Measurements from ENCODE around the gene ADAMTSL2.

Gene ADAMTSL2

DNA sequence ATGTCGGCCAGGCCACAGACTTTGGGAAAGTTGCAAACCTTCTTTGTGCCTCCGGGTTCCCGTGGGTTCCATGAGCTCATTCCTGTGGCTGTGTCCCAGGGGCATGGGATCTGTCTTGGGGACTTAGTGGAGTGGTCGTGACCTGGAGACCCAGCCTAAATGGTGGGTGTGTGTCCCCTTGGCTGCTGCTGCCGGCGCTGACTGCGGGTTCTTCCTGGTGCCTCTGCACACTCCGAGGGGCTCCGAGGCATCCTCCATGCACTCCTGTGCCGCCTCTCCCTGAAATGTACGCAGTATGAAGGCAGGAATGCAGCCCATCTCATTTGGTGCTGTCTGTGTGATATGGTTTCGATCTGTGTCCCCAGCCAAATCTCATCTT is 34.6 kb upstream of the ADAMTSL2 start:
- DNase-seq (ENCODE audit: low read depth): no peak

DNA sequence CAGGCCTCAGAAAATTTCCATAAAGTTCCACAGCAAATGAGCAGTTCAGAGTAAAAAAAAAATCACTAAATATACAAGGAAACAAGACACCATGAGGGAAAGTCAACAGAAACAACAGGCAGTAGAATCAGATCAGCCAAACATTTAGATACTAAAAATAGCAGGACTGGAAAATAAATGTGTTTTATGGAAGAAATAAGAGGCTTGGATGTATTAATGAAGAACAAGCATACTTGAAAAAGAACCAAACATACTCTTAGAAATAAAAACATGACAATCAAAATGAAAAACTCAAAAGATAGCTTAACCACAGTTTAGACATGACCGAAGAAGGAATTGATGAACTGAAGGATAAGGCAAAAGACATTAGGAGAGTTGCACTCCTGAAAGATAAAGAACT is 32.4 kb upstream of the ADAMTSL2 start:
- DNase-seq (ENCODE audit: low read depth): no peak

DNA sequence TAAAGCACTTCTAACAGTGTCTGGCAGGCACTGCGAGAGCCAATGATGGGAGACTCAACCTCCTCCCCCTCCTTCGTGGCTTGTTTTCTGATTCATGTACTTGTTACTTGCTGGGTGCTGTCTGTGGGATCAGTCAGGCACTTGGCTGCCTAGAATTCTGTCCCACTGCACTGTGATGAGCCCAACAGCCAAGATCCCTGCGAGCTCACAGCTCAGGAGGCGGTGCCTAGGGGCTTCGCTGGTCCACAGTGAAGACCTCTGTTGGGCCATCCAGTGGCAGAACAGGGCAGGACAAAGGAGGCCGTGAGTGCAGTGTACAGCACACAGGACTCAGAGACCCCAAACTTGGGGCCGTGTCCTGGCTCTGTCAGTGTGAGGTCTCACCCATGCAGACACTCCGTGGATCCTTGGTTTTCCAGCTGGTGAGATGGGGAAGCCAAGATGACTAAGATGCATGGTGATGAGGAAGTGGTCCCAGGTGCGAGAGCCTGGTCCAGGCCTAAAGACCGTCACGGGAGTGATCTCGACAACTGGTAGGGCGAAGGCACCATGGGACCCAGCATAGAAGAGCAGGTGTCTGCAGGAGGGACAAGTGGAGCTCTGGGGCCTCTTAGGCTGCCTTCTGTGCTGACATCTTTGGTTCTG is 29.2 kb upstream of the ADAMTSL2 start:
- no peak for DNase-seq (ENCODE audit: low read depth)

DNA sequence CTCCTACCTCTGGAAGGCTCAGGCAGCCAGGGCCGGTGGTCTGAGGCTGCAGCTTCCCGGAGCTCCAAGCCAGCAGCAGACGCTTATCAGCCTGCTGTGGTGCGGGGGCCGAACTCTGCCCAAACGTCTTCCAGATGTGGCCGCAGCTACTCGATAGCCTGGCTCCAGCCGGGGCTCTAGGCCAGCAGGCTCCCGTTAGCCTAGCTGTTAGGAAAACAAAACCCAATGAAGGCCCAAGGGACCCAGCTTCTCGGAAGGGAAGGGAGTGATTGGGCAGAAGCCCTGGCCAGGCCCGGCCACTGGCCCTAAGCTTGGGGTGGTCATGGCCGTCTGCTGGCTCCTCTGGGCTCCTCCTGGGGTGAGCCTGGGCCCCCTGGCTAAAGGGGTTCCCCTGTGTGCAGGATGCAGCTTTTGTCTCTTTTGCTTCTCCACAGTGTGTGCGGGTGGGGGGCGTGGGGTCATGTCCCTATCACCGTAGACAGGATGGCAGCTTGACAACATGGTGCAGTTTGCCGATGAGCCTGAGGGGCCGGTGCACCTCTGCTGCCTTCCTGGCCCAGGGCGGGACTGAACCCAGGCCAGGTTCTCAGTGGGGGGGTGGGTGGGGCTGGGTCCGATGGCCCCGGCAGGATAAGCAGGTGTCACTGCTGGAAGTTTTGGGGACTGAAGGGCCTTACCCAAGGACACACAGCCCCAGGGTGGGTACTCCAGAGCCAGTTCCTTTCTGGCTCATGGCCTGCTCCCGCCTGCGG is 28.4 kb upstream of the ADAMTSL2 start:
- DNase-seq (ENCODE audit: low read depth): no peak

GRCh38 chr9:133506653-133507038 is 27.9 kb upstream of the ADAMTSL2 start:
- DNase-seq (ENCODE audit: low read depth): no peak

- no peak for DNase-seq (ENCODE audit: low read depth)
These were observed 27.1 kb upstream of the ADAMTSL2 start for GRCh38 chr9:133507246-133507965.

DNA sequence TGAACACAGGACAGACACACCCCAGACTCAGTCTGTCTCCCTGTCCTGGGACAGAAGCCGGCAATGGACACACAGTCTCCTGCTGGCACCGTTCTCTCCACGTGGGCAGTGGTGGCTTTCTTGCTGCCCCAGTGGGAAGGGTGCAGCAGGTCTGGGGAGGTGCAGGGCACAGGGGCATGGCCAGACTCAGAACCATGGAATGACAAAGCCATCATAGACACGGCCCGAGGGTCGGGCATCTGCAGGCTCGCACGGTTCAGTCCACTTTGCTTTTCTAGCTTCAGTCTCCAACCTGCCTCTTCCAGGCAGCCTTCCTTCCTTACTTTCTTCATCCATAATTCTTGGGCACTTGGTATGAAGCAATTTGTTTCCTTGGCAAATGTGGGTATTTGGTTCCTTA is 26.5 kb upstream of the ADAMTSL2 start:
- DNase-seq (ENCODE audit: low read depth): no peak

DNA sequence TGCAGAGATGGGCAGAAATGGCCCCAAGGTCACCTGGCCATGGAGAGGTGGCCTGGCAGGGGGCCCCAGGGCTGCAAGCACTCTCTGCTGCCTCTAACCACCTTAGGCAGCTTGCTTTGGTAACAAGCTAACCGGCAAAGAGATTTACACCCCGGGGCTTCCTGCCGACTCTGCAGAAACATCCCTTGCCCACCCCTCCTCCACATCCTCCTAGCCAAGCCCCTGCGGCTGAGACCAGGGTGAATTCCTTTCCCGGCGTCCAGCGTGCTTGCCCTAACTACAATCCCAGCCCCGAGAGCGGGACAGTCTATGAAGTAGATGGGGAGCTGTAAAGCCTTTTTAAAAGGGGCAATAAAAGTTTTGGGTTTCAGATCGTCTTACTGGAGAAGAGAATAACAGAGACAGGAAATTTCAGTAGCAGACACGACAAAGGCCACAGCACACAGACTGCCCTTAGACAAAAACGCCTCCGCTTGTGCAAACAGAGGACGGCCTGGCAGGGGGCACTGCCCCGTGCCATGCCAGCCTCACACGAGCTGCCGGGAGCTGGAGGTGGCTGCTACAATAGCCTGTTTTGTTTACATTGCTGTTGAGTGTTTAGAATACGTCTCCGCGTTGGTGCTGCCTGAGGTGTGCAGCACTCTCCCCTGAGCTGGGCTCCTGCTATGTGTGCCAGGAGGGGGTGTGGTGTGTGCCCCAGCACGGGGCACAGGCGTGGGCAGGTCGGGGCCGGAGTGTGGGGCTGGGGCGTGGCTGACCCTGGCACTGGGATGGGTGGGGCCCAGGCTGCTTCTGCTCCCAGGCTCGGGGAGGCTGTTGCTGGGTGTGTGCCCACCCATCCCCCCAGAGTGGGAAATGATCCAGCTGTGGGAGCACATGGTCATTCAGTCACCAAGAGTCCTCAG is 25.1 kb upstream of the ADAMTSL2 start:
- no peak for DNase-seq (ENCODE audit: low read depth)

DNA sequence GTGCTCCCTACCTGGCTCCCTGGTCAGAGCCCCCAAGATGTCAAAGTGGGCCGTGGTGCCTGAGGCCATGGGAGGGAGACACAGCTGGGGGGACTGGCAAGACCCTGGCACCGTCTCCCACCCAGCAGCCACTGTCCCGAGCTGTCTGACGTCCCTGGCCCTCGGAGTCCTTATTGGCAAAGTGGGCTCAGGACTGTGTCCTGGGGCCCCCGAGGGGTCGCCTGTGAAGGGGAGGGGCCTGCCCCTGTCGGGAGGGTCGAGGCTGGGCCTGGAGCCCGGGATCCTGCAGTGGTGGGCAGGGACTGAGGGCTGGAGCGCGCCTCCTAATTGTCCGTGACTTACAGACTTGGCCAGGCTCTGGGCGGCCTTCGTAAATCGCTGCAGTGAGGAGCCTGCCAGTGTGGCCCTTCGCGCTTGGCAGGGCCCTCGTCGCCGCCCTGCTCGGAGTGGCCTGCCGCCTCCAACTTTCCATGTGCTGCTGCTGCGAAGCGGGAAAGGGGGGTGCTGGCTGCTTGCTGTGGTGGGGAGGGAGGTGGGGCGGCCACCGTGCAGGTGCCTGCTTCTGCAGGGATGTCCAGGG is 23.5 kb upstream of the ADAMTSL2 start:
- DNase-seq (ENCODE audit: low read depth): no peak

- no peak for DNase-seq (ENCODE audit: low read depth)
These were observed 22.9 kb upstream of the ADAMTSL2 start for GRCh38 chr9:133511607-133512006.

GRCh38 chr9:133512253-133513213 is 22.0 kb upstream of the ADAMTSL2 start:
- no peak for DNase-seq (ENCODE audit: low read depth)

- no peak for DNase-seq (ENCODE audit: low read depth)
These were observed 21.0 kb upstream of the ADAMTSL2 start for GRCh38 chr9:133513214-133514100.

GRCh38 chr9:133514460-133515239 is 19.9 kb upstream of the ADAMTSL2 start:
- no peak for DNase-seq (ENCODE audit: low read depth)

- DNase-seq (ENCODE audit: low read depth): no peak
These were observed 19.3 kb upstream of the ADAMTSL2 start for GRCh38 chr9:133515240-133515610.

DNA sequence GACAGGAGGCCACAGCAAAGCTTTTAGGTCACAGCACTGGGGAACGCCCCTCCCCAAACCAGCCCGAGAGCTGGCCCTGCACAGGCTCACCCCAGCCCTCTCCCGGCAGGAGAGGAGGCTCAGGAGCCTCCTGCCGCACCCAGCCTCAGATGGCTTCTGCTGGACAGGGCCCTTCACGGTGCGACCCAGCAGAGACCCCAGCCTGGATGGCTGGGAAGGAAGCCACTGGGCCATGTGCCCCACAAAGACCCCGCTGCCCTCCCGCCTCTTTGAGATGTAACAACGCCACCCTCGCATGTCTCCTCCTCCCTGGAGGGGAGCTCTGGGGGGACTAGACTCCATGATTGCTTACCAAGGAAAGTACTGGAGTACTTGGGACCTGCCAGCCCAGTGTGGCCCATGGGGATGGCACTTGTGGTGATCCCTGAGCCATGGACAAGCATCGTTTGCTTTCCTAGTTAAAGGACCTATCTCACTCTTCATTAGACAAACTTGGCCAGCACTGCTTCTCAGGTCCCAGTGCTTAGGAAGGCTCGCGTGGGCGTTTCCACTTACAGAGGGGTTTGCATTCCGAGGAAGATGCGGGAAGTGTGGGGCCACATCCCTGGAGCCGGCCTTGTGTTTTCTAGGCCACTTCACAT is 18.8 kb upstream of the ADAMTSL2 start:
- no peak for DNase-seq (ENCODE audit: low read depth)

- DNase-seq (ENCODE audit: low read depth): no peak
These were observed 18.1 kb upstream of the ADAMTSL2 start for GRCh38 chr9:133516256-133516960.

DNA sequence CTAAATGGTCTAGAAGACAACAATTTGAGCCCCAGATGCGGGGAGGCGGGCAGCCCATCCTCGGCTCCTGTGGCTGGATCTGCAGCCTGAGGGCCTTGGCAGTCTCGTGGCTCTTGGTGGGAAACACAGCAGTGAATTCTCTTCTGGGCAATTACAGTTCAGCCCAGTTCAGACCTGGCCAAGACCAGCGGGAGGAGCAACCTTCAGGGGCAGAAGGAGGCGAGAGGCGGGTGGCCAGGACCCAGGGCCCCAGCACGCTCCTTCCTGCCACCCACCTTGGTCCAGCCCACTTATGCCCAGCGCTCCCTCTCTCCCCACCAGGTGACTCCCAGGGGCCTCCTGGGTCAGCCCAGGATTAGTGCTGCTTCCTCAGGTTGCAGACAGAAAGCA is 17.5 kb upstream of the ADAMTSL2 start:
- no peak for DNase-seq (ENCODE audit: low read depth)

GRCh38 chr9:133517711-133518110 is 16.8 kb upstream of the ADAMTSL2 start:
- DNase-seq (ENCODE audit: low read depth): no peak
